K562 (cell line): ENCODE results near the gene TIMM44. TPM values are rescaled to one million over a fixed set of nuclear protein-coding genes. Genes with fewer than 3 reads are reported as not detected.

Experiments
- ATAC-seq: fragments of 200-7000 bp; cut with Tn5 transposase; 3 replicates; pipeline ENCODE4 v1.9.1; 2020; ENCODE audit warnings: moderate library complexity
- BruUV-seq: library from RNA; stranded (reverse); fragments of 400-500 nt; replicated peaks from 2 replicates; lab custom pipeline; 2021; lab: Mats Ljungman, UMichigan
- CTCF ChIA-PET: fragments of 300-600 bp; formaldehyde crosslinking; extraction: SDS; loops from one replicate; lab custom pipeline; 2021; ENCODE audit warnings: low intra/inter-chr PET ratio; lab: Yijun Ruan, JAX
- POLR2A ChIA-PET: fragments of 300-600, 350-650 bp; sonication (Branson Sonifier 250); formaldehyde crosslinking; extraction: SDS; loops from one replicate; lab custom pipeline; 2021; ENCODE audit warnings: antibody characterized with exemption, inconsistent platforms; lab: Yijun Ruan, JAX
- DNase-seq, 4 experiments: peaks; one replicate each; pipeline versions ENCODE4 v3.0.0 to v3.0.0-alpha.2; 2011 to 2018; ENCODE audit warnings: low spot score in 3 of 4, mixed read lengths in 3 of 4; ENCODE audit errors: extremely low read depth in 1 of 4
- FAIRE-seq: peaks from 2 replicates; lab custom pipeline; 2011; peaks lifted over from hg19 to GRCh38; lab: Jason Lieb, UNC
- H2AFZ ChIP-seq: 2 replicates; pipeline ENCODE4 v1.6.0; 2011; ENCODE audit warnings: low read depth, low read length, control low read depth, inconsistent platforms
- H3K27ac ChIP-seq: fragments of 200-600 bp; 3 replicates; pipeline ENCODE4 v1.8.0; 2011; ENCODE audit warnings: low read depth, mild to moderate bottlenecking, control low read depth, inconsistent platforms, low read length, moderate library complexity, mixed read lengths; ENCODE audit errors: extremely low read depth
- H3K27me3 ChIP-seq, 2 experiments: fragments of 300-600 bp in 1 of 2; 2 replicates in 1 of 2; 3 replicates in 1 of 2; pipeline versions ENCODE4 v1.6.0 to v1.8.0; 2011; ENCODE audit warnings: inconsistent platforms in 2 of 2, low read length in 2 of 2, mild to moderate bottlenecking in 1 of 2, mixed read lengths in 1 of 2, moderate library complexity in 1 of 2; ENCODE audit not compliant: control insufficient read depth in 2 of 2, insufficient read depth in 2 of 2
- H3K36me3 ChIP-seq: fragments of 300-600 bp; 3 replicates; pipeline ENCODE4 v1.8.0; 2011; ENCODE audit warnings: mild to moderate bottlenecking, low read length, inconsistent platforms; ENCODE audit not compliant: control insufficient read depth, insufficient read depth
- H3K4me1 ChIP-seq, 2 experiments: fragments of 200-600 bp in 1 of 2; replicated peaks in 1 of 2; 2 replicates in 1 of 2; 3 replicates in 1 of 2; pipeline versions ENCODE4 v1.5.1 to v1.8.0; 2011; ENCODE audit warnings: inconsistent platforms in 2 of 2, low read length in 2 of 2, mild to moderate bottlenecking in 1 of 2, mixed read lengths in 1 of 2, moderate library complexity in 1 of 2; ENCODE audit not compliant: control insufficient read depth in 2 of 2, insufficient read depth in 2 of 2
- H3K4me2 ChIP-seq: 2 replicates; pipeline ENCODE4 v1.6.1; 2011; ENCODE audit warnings: low read length, control low read depth, inconsistent platforms, mixed read lengths; ENCODE audit not compliant: insufficient read depth
- H3K4me3 ChIP-seq: fragments of 200-600 bp; sonication (generic), shearing (Covaris generic); 2 replicates; pipeline ENCODE4 v1.5.1; 2016; ENCODE audit warnings: control low read depth, inconsistent platforms
- H3K79me2 ChIP-seq: fragments of 200-600 bp; 3 replicates; pipeline ENCODE4 v1.8.0; 2011; ENCODE audit warnings: low read length, inconsistent platforms; ENCODE audit not compliant: control insufficient read depth, insufficient read depth
- H3K9ac ChIP-seq, 2 experiments: 2 replicates each; pipeline versions ENCODE4 v1.6.0 to v1.6.1; 2011; ENCODE audit warnings: low read depth in 2 of 2, low read length in 2 of 2, control low read depth in 1 of 2, inconsistent platforms in 1 of 2, mild to moderate bottlenecking in 1 of 2, mixed read lengths in 1 of 2; ENCODE audit not compliant: insufficient read depth in 1 of 2
- H3K9me1 ChIP-seq: one replicate; pipeline ENCODE4 v1.6.0; 2011; ENCODE audit warnings: inconsistent platforms, mild to moderate bottlenecking, low read length, moderate library complexity; ENCODE audit not compliant: control insufficient read depth, insufficient read depth
- H3K9me3 ChIP-seq: replicated peaks from 2 replicates; pipeline ENCODE4 v1.5.1; 2011; ENCODE audit warnings: low read depth, low read length, inconsistent platforms; ENCODE audit not compliant: control insufficient read depth, insufficient read depth
- H4K20me1 ChIP-seq: replicated peaks from 2 replicates; pipeline ENCODE4 v1.6.1; 2011; ENCODE audit warnings: low read length, inconsistent platforms, mixed read lengths; ENCODE audit not compliant: control insufficient read depth, insufficient read depth
- ATF3 ChIP-seq, 2 experiments: fragments of 450-650 bp in 1 of 2; sonication (generic) in 1 of 2; formaldehyde crosslinking in 1 of 2; IDR thresholded peaks in 1 of 2; conservative IDR thresholded peaks in 1 of 2; 2 replicates each; pipeline versions ENCODE4 v1.6.1 to v1.8.1; 2016 to 2023; ENCODE audit warnings: mild to moderate bottlenecking in 2 of 2, moderate library complexity in 2 of 2, inconsistent platforms in 1 of 2, missing genetic modification reagents in 1 of 2
- ATF4 ChIP-seq: fragments of 450-650 bp; formaldehyde crosslinking; IDR thresholded peaks from 2 replicates; pipeline ENCODE4 v1.4.0; 2022; ENCODE audit warnings: mild to moderate bottlenecking, moderate library complexity
- EGR1 ChIP-seq: fragments of 450-650 bp; conservative IDR thresholded peaks from 2 replicates; pipeline ENCODE4 v1.6.1; 2017; ENCODE audit warnings: mild to moderate bottlenecking
- NR1H2 ChIP-seq: sonication (generic); formaldehyde crosslinking; IDR thresholded peaks from 2 replicates; pipeline ENCODE4 v1.4.0; 2020; ENCODE audit warnings: mild to moderate bottlenecking, missing genetic modification reagents
- POLR2B ChIP-seq: fragments of 450-650 bp; IDR thresholded peaks from 2 replicates; pipeline ENCODE4 v1.6.1; 2018; ENCODE audit warnings: low read depth; ENCODE audit not compliant: partially characterized antibody
- ZBED1 ChIP-seq: IDR thresholded peaks from 2 replicates; pipeline ENCODE4 v1.6.1; 2014
- ZNF12 ChIP-seq: sonication (generic); formaldehyde crosslinking; IDR thresholded peaks from 2 replicates; pipeline ENCODE4 v1.4.0; 2020; ENCODE audit warnings: mild to moderate bottlenecking, missing genetic modification reagents
- ZNF263 ChIP-seq: sonication (generic); formaldehyde crosslinking; IDR thresholded peaks from 2 replicates; pipeline ENCODE4 v1.8.0; 2022; ENCODE audit warnings: mild to moderate bottlenecking, missing genetic modification reagents, borderline replicate concordance
- WGBS: fragments of 100-300 bp; shearing (Covaris generic); methylation state at CpG from one replicate; pipeline ENCODE4 v1.1.6; 2016; ENCODE audit warnings: low coverage, mixed read lengths; ENCODE audit not compliant: insufficient coverage; ENCODE audit errors: missing lambda C conversion rate; 5-methylcytosine and 5-hydroxymethylcytosine counted together
- in situ Hi-C: fragments of 300-500 bp; cut with MboI; formaldehyde crosslinking; loops from 4 replicates; pipeline ENCODE4 v1.15.0; 2018; ENCODE audit warnings: inconsistent platforms, mixed read lengths
- intact Hi-C: fragments of 100-400 bp; cut with micrococcal nuclease; formaldehyde crosslinking; loops from 2 replicates; pipeline ENCODE4 v1.14.2; 2022
- polyA plus RNA-seq, 8 experiments: library from polyadenylated mRNA; depleted of rRNA in 4 of 8; stranded (reverse) in 5 of 8; unstranded in 3 of 8; fragments of >200 nt; fragmentation: Nextera tagmentation in 2 of 8; fragmentation: Illumina TruSeq in 1 of 8; extraction: Ambion mirVana in 2 of 8; extraction: Trizol in 1 of 8; gene quantifications; 2 replicates each; pipeline versions ENCODE4 v1.2.1 to v1.2.3, GENCODE V29; 2011 to 2014; ENCODE audit warnings: inconsistent platforms in 1 of 8, missing spikeins in 1 of 8
- total RNA-seq, 7 experiments: library from RNA; depleted of rRNA in 6 of 7; stranded (reverse); fragments of >200 nt in 6 of 7; fragmentation: Illumina TruSeq in 2 of 7; extraction: Trizol in 2 of 7; gene quantifications; 2 replicates each; pipeline versions ENCODE4 v1.2.1 to v1.2.3, GENCODE V29; 2011 to 2021; ENCODE audit warnings: low replicate concordance in 1 of 7
- TF ChIP-seq, protein P1 (sequence below), 2 experiments: IDR thresholded peaks; 2 replicates each; pipeline ENCODE4 v1.6.1; 2012; ENCODE audit warnings: improper control_type of control experiment in 2 of 2, low read depth in 2 of 2, low read length in 2 of 2, borderline replicate concordance in 1 of 2

TIMM44 gene
- total and polyA plus RNA-seq, 9 of the 15 experiments (the other 6 are each of a cell fraction or from before 2014, with no cell fraction given), result 10.3 to 231 (median 89.3) TPM

DNA sequence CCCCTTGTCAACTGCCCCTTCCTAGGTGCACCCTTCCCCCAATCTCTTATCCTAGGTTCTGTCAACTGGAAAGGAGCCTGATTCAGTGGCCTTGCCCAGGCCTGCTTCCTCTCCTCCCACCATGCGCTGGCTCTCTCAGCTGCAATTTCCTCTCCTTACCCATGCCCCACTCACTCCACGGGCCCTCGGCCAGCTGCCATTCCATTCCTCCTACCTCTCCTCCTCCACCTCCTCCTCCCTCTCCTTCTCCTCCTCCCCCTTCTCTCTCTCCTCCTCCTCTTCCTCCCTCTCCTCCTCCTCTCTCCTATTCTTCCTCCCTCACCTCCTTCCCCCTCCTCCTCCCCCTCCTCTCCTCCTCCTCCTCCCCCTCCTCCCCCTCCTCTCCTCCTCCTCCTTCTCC, 9.6 kb upstream of the TIMM44 start:
- intact Hi-C loops, result no loop called here
- TF ChIP-seq POLR2B, result peak; percentile 17
- 0 out of 2 replicates have a peak, but pooled peaks have one; percentile 19 for TF ChIP-seq EGR1
- no peak for TF ChIP-seq ZBED1
- no peak for TF ChIP-seq ZNF12
- TF ChIP-seq ZNF263, result peak; percentile 93
- TF ChIP-seq, all 486 proteins: peak for 3
- H3K36me3 ChIP-seq, result peaks cover 9% of the 10 kb centered on the region; the same call in 1 of the 3 replicates
- no peak for DNase-seq
- no peaks in the 10 kb centered on the region for H3K27me3 ChIP-seq
- H3K9ac ChIP-seq, result 0 out of 4 replicates have a peak overlapping the region, but pooled peaks of 1 of the 2 experiments have one; percentile 10
- no peaks in the 10 kb centered on the region for H3K9me3 ChIP-seq
- ChIA-PET POLR2A (interaction anchor here (0.9 to 4.1 kb wide), 2 partner anchors 9 to 49 kb away, joined by 3 to 26 read pairs; partner anchors contain the start of gene TIMM44), CTCF (no interaction called here)
- H4K20me1 ChIP-seq, result no peaks in the 10 kb centered on the region
- H3K4me1 ChIP-seq, result peaks cover 7 to 23% of the 10 kb centered on the region in 2 experiments; a peak in 4 of 5 replicates
- no peak overlapping the region for H2AFZ ChIP-seq
- no peak overlapping the region for H3K27ac ChIP-seq
- no peaks in the 10 kb centered on the region for H3K9me1 ChIP-seq
- no peak for ATAC-seq
- in situ Hi-C loops, result no loop called here
- no TSS peak for BruUV-seq
- H3K79me2 ChIP-seq, result no peaks in the 10 kb centered on the region
- FAIRE-seq, result no peak
- WGBS, result 8% methylated on average over 2 of the region's 3 CpGs
- H3K4me2 ChIP-seq, result no peak overlapping the region
- no peak overlapping the region for H3K4me3 ChIP-seq

- DNase-seq, result no peak
- ATAC-seq, result no peak
- Histone ChIP-seq H3K4me3 (no peak overlapping the region), H3K9me3 (no peaks in the 10 kb centered on the region), H4K20me1 (no peaks in the 10 kb centered on the region), H3K36me3 (no peaks in the 10 kb centered on the region), H3K27me3 (no peaks in the 10 kb centered on the region), H3K9me1 (no peaks in the 10 kb centered on the region), H3K27ac (no peak overlapping the region), H2AFZ (no peak overlapping the region), H3K9ac (no peak overlapping the region), H3K4me1 (peaks cover 7 to 22% of the 10 kb centered on the region in 2 experiments; a peak in 4 of 5 replicates)
- FAIRE-seq, result no peak
- in situ Hi-C loops, result loop anchor here (5.0 kb wide), 1 partner anchor 304 kb away; no protein-coding TSS in a partner anchor
- no TSS peak for BruUV-seq
- POLR2A ChIA-PET, result interaction anchor here (1.0 kb wide), 1 partner anchor 25 kb away, joined by 3 read pairs; no protein-coding TSS in a partner anchor
- intact Hi-C loops, result loop anchor here (10.0 kb wide), 1 partner anchor 117 kb away; no protein-coding TSS in a partner anchor
- 59% methylated on average over 4 of the region's 4 CpGs for WGBS
- CTCF ChIA-PET, result no interaction called here
- TF ChIP-seq NR1H2 (CRISPR knock-in tag) (no peak), ATF4 (CRISPR knock-in tag) (no peak), ATF3 (IDR thresholded peaks at IDR 0.05) (0 out of 2 replicates have a peak, but pooled peaks have one; percentile 18), ATF3 (CRISPR knock-in tag; conservative IDR thresholded peaks at IDR 0.05) (no peak)
- TF ChIP-seq, protein P1, sequence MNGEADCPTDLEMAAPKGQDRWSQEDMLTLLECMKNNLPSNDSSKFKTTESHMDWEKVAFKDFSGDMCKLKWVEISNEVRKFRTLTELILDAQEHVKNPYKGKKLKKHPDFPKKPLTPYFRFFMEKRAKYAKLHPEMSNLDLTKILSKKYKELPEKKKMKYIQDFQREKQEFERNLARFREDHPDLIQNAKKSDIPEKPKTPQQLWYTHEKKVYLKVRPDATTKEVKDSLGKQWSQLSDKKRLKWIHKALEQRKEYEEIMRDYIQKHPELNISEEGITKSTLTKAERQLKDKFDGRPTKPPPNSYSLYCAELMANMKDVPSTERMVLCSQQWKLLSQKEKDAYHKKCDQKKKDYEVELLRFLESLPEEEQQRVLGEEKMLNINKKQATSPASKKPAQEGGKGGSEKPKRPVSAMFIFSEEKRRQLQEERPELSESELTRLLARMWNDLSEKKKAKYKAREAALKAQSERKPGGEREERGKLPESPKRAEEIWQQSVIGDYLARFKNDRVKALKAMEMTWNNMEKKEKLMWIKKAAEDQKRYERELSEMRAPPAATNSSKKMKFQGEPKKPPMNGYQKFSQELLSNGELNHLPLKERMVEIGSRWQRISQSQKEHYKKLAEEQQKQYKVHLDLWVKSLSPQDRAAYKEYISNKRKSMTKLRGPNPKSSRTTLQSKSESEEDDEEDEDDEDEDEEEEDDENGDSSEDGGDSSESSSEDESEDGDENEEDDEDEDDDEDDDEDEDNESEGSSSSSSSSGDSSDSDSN (IDR thresholded peaks at IDR 0.05; ENCODE audit: borderline replicate concordance in 1 of 2, low read depth in 2 of 2, low read length in 2 of 2), result no peak
- TF ChIP-seq, all 486 proteins: peak for 1
- Histone ChIP-seq H3K4me2 (no peak overlapping the region), H3K79me2 (peaks cover 18% of the 10 kb centered on the region)
Observed at GRCh38 chr19:7947939-7948338, 4.5 kb upstream of the TIMM44 start.
